Measurements from ENCODE around the gene SYNE2.

DNA sequence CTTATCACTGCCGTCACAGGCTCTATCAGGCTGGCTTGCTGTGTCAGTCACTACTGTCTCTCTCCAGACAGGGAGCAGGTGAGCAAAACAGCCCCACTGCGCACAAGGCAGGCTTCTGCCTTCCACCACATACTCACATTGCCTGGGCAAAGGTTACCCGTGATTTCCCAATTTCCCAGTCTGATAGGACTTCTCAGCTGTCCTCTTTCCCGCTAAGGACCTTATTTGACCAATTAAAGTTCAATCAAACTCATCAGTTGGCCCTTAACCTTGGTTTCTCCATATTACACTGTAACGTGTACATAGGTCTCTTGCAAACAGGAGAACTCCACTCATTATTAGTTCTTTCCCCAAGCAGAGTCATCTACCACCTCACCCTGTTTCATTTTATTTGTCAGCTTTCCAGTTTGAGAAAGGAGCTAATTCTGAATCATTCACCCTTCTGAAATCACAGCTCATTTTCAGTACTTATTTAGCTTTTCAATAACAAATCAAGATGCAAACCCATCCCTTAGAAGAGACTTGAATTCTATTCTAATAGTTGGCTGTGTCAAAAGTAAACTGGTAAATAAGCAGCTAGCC is 270.5 kb downstream of the SYNE2 start:
- TF ChIP-seq, protein P1, sequence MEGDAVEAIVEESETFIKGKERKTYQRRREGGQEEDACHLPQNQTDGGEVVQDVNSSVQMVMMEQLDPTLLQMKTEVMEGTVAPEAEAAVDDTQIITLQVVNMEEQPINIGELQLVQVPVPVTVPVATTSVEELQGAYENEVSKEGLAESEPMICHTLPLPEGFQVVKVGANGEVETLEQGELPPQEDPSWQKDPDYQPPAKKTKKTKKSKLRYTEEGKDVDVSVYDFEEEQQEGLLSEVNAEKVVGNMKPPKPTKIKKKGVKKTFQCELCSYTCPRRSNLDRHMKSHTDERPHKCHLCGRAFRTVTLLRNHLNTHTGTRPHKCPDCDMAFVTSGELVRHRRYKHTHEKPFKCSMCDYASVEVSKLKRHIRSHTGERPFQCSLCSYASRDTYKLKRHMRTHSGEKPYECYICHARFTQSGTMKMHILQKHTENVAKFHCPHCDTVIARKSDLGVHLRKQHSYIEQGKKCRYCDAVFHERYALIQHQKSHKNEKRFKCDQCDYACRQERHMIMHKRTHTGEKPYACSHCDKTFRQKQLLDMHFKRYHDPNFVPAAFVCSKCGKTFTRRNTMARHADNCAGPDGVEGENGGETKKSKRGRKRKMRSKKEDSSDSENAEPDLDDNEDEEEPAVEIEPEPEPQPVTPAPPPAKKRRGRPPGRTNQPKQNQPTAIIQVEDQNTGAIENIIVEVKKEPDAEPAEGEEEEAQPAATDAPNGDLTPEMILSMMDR (IDR thresholded peaks at IDR 0.05): no peak
- TF ChIP-seq POLR2A (IDR thresholded peaks at IDR 0.05): no peak
- no peak for TF ChIP-seq EP300 (IDR thresholded peaks at IDR 0.05)
